Stomach (tissue), 4 donors: ENCODE data around the gene MAG.

Experiments
- EP300 ChIP-seq: sonication (generic); formaldehyde crosslinking; IDR thresholded peaks from one replicate; pipeline ENCODE4 v1.6.1; 2017; ENCODE audit warnings: antibody characterized with exemption
- POLR2A ChIP-seq, 4 donors: fragments of 450-650 bp; IDR thresholded peaks; one replicate each; pipeline ENCODE4 v1.6.1; 2016; ENCODE audit warnings: antibody characterized with exemption in 4 of 4, control low read depth in 2 of 4, mild to moderate bottlenecking in 1 of 4, moderate library complexity in 1 of 4
- POLR2AphosphoS5 ChIP-seq, 3 donors: sonication (generic); formaldehyde crosslinking; IDR thresholded peaks; one replicate each; pipeline ENCODE4 v1.6.1; 2016; ENCODE audit warnings: antibody characterized with exemption in 3 of 3
- TF ChIP-seq, protein P1 (sequence below), 7 experiments: fragments of 450-650 bp in 4 of 7; fragments of 200-600 bp in 3 of 7; sonication (generic) in 3 of 7; IDR thresholded peaks; one replicate each; pipeline ENCODE4 v1.5.1; 2016 to 2019; ENCODE audit warnings: antibody characterized with exemption in 7 of 7, control low read depth in 2 of 7, mild to moderate bottlenecking in 1 of 7

DNA sequence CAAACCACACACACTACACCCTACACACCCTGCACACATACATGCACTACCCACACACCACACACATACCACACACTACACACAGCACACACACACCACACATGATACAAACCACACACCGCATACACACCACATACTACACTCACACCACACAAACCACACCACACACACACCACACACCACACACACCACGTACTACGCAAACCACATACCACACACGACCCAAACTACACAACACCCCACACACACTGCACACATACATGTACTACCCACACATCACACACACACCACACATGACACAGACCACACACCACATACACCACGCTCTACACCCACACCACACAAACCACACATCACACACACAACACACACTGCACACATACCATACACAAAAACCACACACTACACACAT, 6.6 kb downstream of the MAG start:
- TF ChIP-seq, protein P1, sequence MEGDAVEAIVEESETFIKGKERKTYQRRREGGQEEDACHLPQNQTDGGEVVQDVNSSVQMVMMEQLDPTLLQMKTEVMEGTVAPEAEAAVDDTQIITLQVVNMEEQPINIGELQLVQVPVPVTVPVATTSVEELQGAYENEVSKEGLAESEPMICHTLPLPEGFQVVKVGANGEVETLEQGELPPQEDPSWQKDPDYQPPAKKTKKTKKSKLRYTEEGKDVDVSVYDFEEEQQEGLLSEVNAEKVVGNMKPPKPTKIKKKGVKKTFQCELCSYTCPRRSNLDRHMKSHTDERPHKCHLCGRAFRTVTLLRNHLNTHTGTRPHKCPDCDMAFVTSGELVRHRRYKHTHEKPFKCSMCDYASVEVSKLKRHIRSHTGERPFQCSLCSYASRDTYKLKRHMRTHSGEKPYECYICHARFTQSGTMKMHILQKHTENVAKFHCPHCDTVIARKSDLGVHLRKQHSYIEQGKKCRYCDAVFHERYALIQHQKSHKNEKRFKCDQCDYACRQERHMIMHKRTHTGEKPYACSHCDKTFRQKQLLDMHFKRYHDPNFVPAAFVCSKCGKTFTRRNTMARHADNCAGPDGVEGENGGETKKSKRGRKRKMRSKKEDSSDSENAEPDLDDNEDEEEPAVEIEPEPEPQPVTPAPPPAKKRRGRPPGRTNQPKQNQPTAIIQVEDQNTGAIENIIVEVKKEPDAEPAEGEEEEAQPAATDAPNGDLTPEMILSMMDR (IDR thresholded peaks at IDR 0.05), result no peak
- TF ChIP-seq POLR2A (IDR thresholded peaks at IDR 0.05) (no peak), EP300 (no peak), POLR2AphosphoS5 (IDR thresholded peaks at IDR 0.05) (no peak)
